Naive thymus-derived CD8-positive, alpha-beta T cell (primary cell): ENCODE data around the gene CALCR. TPM values are rescaled to one million over a fixed set of nuclear protein-coding genes. Genes with fewer than 3 reads are reported as not detected.
"Not testable (repeated sequence)": the region's sequence is repeated elsewhere in the genome, so short reads cannot be mapped to it uniquely, and the experiment has no call there.

ENCODE experiments used
- ATAC-seq, 2 donors: fragments of 150-1000 bp; cut with Tn5 transposase in 1 of 2; sonication (Bioruptor Pico), chemical (Tn5 transposase) in 1 of 2; 1 replicate in 1 of 2; 2 replicates in 1 of 2; pipeline ENCODE4 v1.10.0; 2021; ENCODE audit warnings: mild to moderate bottlenecking in 2 of 2, moderate library complexity in 2 of 2
- POLR2A ChIA-PET: fragments of 350-600 bp; sonication (Branson Sonifier 250); formaldehyde crosslinking; loops from one replicate; lab custom pipeline; 2021; ENCODE audit warnings: antibody characterized with exemption; lab: Charles Lee
- DNase-seq, 10 donors: peaks; one replicate each; pipeline versions ENCODE4 v3.0.0 to v3.0.0-alpha.2; 2020 to 2022
- H3K27ac Mint-ChIP-seq, 10 donors: one replicate each; pipeline ENCODE4 v1.8.0; 2020 to 2022; ENCODE audit warnings: mild to moderate bottlenecking in 10 of 10, mixed read lengths in 10 of 10, moderate library complexity in 4 of 10, inconsistent platforms in 1 of 10
- H3K27me3 Mint-ChIP-seq, 5 donors: one replicate each; pipeline ENCODE4 v1.8.0; 2021 to 2022; ENCODE audit warnings: mixed read lengths in 5 of 5
- H3K36me3 Mint-ChIP-seq, 3 donors: one replicate each; pipeline ENCODE4 v1.8.0; 2020 to 2022; ENCODE audit warnings: mixed read lengths in 3 of 3, mild to moderate bottlenecking in 2 of 3, inconsistent platforms in 1 of 3
- H3K4me1 Mint-ChIP-seq, 4 donors: one replicate each; pipeline ENCODE4 v1.8.0; 2021 to 2022; ENCODE audit warnings: mixed read lengths in 4 of 4
- H3K4me3 Mint-ChIP-seq, 10 donors: one replicate each; pipeline ENCODE4 v1.8.0; 2020 to 2022; ENCODE audit warnings: mild to moderate bottlenecking in 10 of 10, mixed read lengths in 10 of 10, moderate library complexity in 6 of 10, inconsistent platforms in 1 of 10
- H3K9me3 Mint-ChIP-seq, 9 donors: one replicate each; pipeline ENCODE4 v1.8.0; 2020 to 2022; ENCODE audit warnings: mixed read lengths in 9 of 9, mild to moderate bottlenecking in 3 of 9, inconsistent platforms in 1 of 9, moderate library complexity in 1 of 9
- polyA plus RNA-seq, 3 donors: library from polyadenylated mRNA; unstranded; fragments of 300-500 nt; fragmentation: Illumina TruSeq; gene quantifications; one replicate each; pipeline ENCODE4 v1.2.3, GENCODE V29; 2021
- total RNA-seq, 8 experiments: library from RNA in 2 of 8; stranded (reverse) in 2 of 8; gene quantifications; one replicate each; pipeline ENCODE4 v1.2.3 and lab custom pipeline; 2021 to 2026

Gene CALCR
- total RNA-seq (not detected), polyA plus RNA-seq (not detected), total RNA-seq (lab: John Stamatoyannopoulos, UW) (0 to 0.06 (median 0) reads per million in 6 experiments)

DNA sequence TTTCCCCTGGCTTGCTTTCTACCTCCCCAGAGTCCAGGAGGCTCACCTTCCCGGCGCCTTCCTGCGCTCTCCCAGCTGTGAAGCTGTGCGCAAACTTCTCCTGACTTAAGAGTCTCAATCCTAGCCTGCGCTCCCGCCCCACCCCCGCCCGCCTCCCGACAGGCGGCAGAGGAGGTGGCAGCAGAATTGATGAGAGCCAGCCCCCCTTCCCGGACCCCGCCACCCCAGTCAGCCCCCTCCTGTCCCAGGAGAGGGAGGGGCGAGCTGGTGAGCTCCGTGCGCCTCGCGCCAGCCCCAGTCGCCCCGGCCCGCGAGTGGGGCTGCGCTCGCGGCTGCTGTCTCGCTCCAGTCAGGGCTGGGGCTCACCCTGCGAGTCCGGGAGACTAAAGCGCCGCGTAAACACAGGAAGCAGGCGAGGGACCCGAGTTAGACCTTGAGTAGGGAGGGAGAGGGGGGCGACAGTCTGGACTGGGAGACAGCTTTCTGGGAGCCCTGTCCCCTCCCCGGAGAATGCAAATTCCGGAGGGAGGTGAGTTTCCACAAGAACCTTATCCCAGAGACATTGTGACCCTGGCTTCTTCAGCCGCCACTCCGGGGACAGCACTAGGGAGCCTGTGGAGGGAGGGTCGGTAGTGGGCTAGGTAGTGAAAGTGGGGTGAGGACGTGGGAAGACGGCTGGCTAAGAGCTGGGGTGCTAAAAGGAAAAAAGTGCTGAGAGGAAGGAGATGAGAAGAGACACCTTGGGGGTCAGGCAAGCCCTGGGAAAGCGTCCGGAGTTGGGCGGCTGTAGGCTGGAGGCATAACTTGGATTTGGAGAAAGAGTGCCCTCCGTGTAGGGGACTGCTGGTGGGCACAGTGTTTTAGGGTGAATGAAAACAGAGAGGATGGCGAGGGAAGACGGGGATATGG lies at the start of gene CALCR:
Gene CALCR (minus strand): TSS at position 79 of the 909 bp plus-strand sequence. CDS start 87,743 bp downstream, outside the sequence.
- POLR2A ChIA-PET, result no interaction called here
- DNase-seq (no peak), ATAC-seq (no peak)
- Mint-ChIP-seq H3K36me3 (no peaks in the 10 kb centered on the region), H3K27me3 (peaks cover 5 to 54% (median 29%) of the 10 kb centered on the region in 5 donors), H3K27ac (no peak within 1 kb of the TSS), H3K9me3 (peaks cover 0 to 2% (median 0%) of the 10 kb centered on the region in 9 donors), H3K4me1 (peaks cover 0 to 4% (median 0%) of the 10 kb centered on the region in 4 donors), H3K4me3 (no peak within 1 kb of the TSS)

DNA sequence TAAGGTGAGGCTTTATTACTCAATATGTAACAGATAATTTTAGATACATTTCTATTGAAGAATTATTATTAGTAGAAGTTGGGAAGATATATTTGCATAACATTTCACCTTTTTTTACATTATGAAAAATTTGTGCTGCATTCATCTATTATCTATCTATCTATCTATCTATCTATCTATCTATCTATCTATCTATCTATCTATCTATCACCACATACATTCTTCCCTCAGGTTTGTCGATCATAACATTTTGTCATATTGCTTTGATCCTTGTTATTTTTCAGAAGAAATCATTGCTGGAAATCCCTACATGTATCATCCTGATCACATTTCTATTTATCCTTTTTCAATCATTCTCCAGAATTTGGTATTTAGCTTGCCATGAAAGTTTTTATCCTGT lies 49.3 kb upstream of the CALCR start:
- Mint-ChIP-seq H3K36me3 (peaks cover 0 to 3% (median 0%) of the 10 kb centered on the region in 3 donors), H3K27me3 (peaks cover 0 to 6% (median 2%) of the 10 kb centered on the region in 5 donors), H3K9me3 (peaks cover 0 to 10% (median 0%) of the 10 kb centered on the region in 9 donors), H3K4me1 (no peaks in the 10 kb centered on the region), H3K4me3 (no peak overlapping the region), H3K27ac (no peak overlapping the region)
- no peak for DNase-seq
- POLR2A ChIA-PET, result no interaction called here
- ATAC-seq, result no peak

DNA sequence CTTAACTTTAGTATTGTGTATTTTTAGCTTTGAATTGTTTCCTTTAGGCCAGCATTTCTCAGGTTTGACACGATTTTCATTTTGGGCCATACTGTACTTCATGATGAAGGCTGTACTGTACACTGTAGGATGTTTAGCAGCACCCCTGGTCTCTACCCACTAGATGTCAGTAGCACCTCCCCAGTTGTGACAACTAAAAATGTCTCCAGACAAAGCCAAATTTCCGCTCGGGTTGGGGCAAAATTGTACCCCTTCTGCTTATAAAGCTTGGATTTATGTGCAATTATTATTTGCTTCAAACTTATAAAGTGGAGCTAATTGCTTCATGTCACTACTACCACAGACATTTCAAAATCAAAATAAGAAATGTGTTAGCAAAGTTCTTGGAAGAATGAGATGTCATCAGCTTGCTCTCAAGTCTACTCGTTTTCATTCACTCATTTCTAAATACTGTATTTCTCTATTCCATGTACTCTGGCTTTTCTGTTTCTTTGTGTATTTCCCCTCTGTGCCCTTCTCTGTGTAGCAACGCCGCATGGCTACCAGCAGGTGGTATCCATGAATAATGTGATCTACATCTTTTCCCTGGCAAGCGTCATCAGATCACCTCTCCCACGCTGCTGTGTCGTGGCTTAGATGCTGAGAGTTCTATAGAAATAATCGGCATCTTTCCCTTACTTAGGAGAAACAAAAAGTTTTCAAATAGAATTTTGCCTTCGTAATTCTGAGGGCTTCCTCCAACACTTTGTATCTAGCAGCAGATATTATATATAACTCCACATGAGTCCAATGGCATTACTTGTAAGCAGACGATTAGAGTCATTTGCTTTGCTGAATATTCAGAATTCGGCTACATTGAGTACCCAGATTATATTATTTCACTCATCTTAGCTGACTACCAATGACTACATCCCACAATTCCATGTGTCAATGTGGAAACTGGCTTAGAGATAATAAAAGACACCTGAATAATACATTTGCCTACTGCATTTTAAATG lies 47.8 kb upstream of the CALCR start:
- Mint-ChIP-seq H3K36me3 (peaks cover 0 to 3% (median 0%) of the 10 kb centered on the region in 3 donors), H3K27ac (no peak overlapping the region), H3K9me3 (peaks cover 0 to 8% (median 0%) of the 10 kb centered on the region in 9 donors), H3K4me1 (no peaks in the 10 kb centered on the region), H3K27me3 (peaks cover 0 to 6% (median 2%) of the 10 kb centered on the region in 5 donors), H3K4me3 (no peak overlapping the region)
- DNase-seq (no peak), ATAC-seq (no peak)
- POLR2A ChIA-PET, result no interaction called here

DNA sequence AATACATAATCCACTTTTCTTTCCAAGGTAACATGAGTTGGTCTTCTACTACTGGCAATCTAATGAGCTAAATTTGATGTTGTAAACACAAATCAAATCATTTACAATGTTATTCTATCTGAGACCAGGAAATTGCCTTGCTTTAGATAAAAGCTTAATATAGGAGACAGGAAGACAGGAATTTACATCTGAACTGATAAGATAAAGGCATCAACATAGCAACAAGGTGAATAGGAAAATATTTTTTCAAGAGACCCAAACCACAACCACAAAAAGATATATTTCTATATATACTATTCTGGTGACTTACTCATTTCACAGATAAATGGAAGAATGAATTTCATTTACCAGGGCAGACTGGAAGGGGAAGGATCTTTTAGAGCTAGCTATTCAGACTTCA lies 46.3 kb upstream of the CALCR start:
- Mint-ChIP-seq H3K27me3 (peaks cover 0 to 4% (median 2%) of the 10 kb centered on the region in 5 donors), H3K36me3 (no peaks in the 10 kb centered on the region), H3K4me3 (no peak overlapping the region), H3K27ac (no peak overlapping the region), H3K4me1 (no peaks in the 10 kb centered on the region), H3K9me3 (peaks cover 0 to 7% (median 0%) of the 10 kb centered on the region in 9 donors)
- POLR2A ChIA-PET, result interaction anchor here (0.6 kb wide), 1 partner anchor 10 kb away, joined by 4 read pairs; no protein-coding TSS in a partner anchor
- DNase-seq (no peak), ATAC-seq (no peak)

DNA sequence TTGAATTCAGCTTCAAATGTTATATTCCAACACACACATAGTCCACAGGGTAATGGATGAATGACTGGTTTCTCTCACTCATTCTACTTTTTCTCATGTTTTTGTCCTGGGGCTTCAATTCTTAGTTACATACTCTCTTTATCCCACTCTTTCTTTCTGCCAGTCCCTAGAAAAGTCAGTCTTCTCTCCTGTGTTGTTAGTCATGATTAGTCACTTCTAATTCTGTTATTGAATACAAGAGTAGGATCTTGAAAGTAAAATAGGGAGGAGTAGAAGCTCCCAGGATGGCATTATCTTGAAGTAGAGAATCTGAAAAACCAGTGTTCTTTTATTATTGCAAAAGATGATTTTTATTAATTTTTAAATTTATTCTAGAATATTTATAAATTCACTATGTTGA lies 45.5 kb upstream of the CALCR start:
- H3K4me1 Mint-ChIP-seq, result no peaks in the 10 kb centered on the region
- no peak for DNase-seq
- ATAC-seq, result no peak
- no peak overlapping the region for H3K4me3 Mint-ChIP-seq
- H3K9me3 Mint-ChIP-seq, result peaks cover 0 to 7% (median 0%) of the 10 kb centered on the region in 9 donors
- H3K36me3 Mint-ChIP-seq, result no peaks in the 10 kb centered on the region
- H3K27ac Mint-ChIP-seq, result no peak overlapping the region
- peaks cover 0 to 4% (median 1%) of the 10 kb centered on the region in 5 donors for H3K27me3 Mint-ChIP-seq
- POLR2A ChIA-PET, result interaction anchor here (0.6 kb wide), 1 partner anchor 38 kb away, joined by 3 read pairs; no protein-coding TSS in a partner anchor

DNA sequence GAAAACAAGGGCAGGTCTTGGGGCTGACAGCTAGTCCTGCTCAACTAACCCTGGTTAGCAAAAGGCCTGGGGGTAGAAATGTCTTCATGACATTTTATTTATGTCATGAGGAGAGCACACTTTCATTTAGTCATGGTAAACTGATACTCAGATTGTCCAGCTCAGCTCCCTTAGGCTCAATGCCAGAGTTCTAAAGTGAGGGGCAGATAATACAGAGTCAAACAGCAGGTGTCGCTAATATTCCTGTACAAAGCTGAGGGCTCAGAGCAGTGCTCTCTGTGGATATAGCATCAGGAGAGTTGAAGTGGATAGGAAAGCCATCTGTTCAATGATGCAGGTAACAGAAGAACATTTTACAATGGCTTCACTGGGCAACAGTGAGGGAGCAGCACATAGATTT lies 26.8 kb upstream of the CALCR start:
- H3K9me3 Mint-ChIP-seq, result peaks cover 0 to 2% (median 0%) of the 10 kb centered on the region in 9 donors
- POLR2A ChIA-PET, result no interaction called here
- H3K27me3 Mint-ChIP-seq, result peaks cover 0 to 9% (median 3%) of the 10 kb centered on the region in 5 donors
- H3K36me3 Mint-ChIP-seq, result no peaks in the 10 kb centered on the region
- DNase-seq (no peak), ATAC-seq (no peak)
- H3K27ac Mint-ChIP-seq, result no peak overlapping the region
- H3K4me3 Mint-ChIP-seq, result no peak overlapping the region
- H3K4me1 Mint-ChIP-seq, result no peaks in the 10 kb centered on the region

DNA sequence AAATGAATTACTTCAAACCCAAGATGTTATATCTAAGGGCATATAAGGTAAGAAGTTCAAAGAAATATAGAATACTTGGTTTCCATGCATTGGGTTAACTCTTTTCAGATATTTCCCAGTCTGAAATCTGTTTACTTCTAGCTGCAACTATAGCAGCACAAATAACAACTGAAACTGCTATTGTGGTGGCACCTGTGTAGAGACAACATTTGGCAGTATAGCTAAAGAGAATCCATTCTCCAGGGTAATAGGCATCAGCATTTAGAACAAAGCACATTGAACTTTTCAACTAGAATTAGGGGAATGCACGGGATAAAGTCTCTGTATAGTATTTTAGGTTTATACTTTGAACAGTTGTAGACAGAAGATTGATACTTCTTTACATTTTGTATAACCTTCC lies 19.7 kb upstream of the CALCR start:
- ATAC-seq (no peak), DNase-seq (no peak)
- Mint-ChIP-seq H3K36me3 (no peaks in the 10 kb centered on the region), H3K9me3 (peaks cover 0 to 8% (median 0%) of the 10 kb centered on the region in 9 donors), H3K4me3 (no peak overlapping the region), H3K27ac (no peak overlapping the region), H3K27me3 (peaks cover 2 to 6% (median 5%) of the 10 kb centered on the region in 5 donors), H3K4me1 (no peaks in the 10 kb centered on the region)
- POLR2A ChIA-PET, result no interaction called here

DNA sequence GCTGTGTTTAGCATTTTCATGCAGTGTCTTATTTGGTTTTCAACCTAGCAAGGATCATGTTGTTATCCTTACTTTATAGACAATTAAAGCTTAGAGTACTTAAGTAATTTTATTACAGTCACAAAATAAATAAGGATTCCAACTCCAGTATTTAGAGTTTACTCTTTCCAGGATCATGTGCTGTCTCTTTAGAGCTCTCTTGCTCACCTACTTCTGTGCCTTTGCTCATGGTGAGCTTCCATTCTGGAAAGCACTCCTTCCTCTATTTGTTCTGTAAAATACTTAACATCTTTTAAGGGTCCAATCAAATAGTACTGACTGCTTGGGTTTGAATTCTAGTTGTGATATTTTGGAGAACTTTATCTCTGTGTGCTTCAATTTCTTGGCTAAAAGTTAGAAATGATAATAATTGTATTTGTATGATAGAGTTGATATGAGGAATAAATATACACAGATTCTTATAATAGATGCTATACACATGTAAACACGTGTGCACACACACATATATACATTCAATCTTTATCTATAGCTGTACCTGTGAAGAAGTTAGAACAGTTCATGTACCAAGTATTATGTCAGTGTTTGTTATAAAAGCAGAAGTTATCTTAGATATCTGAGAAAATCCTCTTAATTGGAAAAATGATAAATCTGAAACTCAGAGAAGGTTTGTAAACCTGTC lies 18.2 kb upstream of the CALCR start:
- no peaks in the 10 kb centered on the region for H3K4me1 Mint-ChIP-seq
- peaks cover 2 to 6% (median 5%) of the 10 kb centered on the region in 5 donors for H3K27me3 Mint-ChIP-seq
- ATAC-seq (no peak), DNase-seq (no peak)
- POLR2A ChIA-PET, result no interaction called here
- H3K36me3 Mint-ChIP-seq, result no peaks in the 10 kb centered on the region
- H3K27ac Mint-ChIP-seq, result no peak overlapping the region
- peaks cover 0 to 9% (median 3%) of the 10 kb centered on the region in 9 donors for H3K9me3 Mint-ChIP-seq
- no peak overlapping the region for H3K4me3 Mint-ChIP-seq

DNA sequence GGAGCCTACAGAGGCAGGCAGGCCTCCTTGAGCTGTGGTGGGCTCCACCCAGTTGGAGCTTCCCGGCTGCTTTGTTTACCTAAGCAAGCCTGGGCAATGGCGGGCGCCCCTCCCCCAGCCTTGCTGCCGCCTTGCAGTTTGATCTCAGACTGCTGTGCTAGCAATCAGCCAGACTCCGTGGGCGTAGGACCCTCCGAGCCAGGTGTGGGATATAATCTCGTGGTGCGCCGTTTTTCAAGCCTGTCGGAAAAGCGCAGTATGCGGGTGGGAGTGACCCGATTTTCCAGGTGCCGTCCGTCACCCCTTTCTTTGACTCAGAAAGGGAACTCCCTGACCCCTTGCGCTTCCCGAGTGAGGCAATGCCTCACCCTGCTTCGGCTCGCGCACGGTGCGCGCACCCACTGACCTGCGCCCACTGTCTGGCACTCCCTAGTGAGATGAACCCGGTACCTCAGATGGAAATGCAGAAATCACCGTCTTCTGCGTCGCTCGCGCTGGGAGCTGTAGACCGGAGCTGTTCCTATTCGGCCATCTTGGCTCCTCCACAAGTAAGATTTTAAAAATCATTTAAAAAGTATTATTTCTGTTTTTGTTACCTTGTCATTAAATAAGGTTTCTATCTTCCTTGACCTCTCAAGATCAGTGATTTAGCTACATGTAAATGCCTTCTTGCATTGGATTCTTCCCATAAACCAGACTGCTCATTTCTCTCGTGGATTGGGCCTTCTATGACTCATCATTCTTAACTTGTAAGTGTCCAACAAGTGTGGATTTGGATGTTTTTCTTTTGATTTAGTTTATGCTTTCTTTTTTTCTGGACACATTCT lies 16.9 kb upstream of the CALCR start:
- H3K36me3 Mint-ChIP-seq, ATAC-seq, POLR2A ChIA-PET, H3K27ac Mint-ChIP-seq, H3K27me3 Mint-ChIP-seq, H3K4me1 Mint-ChIP-seq, DNase-seq, H3K4me3 Mint-ChIP-seq: not testable (repeated sequence)
- H3K9me3 Mint-ChIP-seq, result peaks cover 0 to 11% (median 6%) of the 10 kb centered on the region in 9 donors

DNA sequence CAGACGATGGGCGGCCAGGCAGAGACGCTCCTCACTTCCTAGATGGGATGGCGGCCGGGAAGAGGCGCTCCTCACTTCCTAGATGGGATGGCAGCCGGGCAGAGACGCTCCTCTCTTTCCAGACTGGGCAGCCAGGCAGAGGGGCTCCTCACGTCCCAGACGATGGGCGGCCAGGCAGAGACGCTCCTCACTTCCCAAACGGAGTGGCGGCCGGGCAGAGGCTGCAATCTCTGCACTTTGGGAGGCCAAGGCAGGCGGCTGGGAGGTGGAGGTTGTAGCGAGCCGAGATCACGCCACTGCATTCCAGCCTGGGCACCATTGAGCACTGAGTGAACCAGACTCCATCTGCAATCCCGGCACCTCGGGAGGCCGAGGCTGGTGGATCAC lies 11.9 kb upstream of the CALCR start:
- POLR2A ChIA-PET, result not testable (repeated sequence)

DNA sequence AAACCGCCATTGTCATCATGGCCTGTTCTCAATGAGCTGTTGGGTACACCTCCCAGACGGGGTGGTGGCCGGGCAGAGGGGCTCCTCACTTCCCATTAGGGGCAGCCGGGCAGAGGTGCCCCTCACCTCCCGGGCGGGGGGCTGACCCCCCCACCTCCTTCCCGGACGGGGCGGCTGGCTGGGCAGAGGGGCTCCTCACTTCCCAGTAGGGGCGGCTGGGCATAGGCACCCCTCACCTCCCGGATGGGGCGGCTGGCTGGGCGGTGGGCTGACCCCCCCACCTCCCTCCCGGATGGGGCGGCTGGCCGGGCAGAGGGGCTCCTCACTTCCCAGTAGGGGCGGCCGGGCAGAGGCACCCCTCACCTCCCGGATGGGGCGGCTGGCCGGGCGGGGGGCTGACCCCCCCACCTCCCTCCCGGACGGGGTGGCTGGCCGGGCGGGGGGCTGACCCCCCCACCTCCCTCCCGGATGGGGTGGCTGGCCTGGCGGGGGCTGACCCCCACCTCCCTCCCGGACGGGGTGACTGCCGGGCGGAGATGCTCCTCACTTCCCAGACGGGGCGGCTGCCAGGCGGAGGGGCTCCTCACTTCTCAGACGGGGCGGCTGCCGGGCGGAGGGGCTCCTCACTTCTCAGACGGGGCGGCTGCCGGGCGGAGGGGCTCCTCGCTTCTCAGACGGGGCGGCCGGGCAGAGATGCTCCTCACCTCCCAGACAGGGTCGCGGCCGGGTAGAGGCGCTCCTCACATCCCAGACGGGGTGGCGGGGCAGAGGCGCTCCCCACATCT lies 11.4 kb upstream of the CALCR start:
- H3K36me3 Mint-ChIP-seq, DNase-seq, H3K27me3 Mint-ChIP-seq, H3K27ac Mint-ChIP-seq, H3K4me1 Mint-ChIP-seq, POLR2A ChIA-PET, H3K4me3 Mint-ChIP-seq, ATAC-seq: not testable (repeated sequence)
- H3K9me3 Mint-ChIP-seq, result peaks cover 0 to 12% (median 4%) of the 10 kb centered on the region in 9 donors

More for the DNA sequence above, 11.9 kb upstream of the CALCR start:
- not testable (repeated sequence) for H3K36me3 Mint-ChIP-seq, H3K27me3 Mint-ChIP-seq, H3K4me3 Mint-ChIP-seq, H3K4me1 Mint-ChIP-seq, DNase-seq, H3K27ac Mint-ChIP-seq, ATAC-seq
- H3K9me3 Mint-ChIP-seq, result peaks cover 0 to 12% (median 4%) of the 10 kb centered on the region in 9 donors
